ENCODE measurements around the gene CHERP. TPM values are rescaled to one million over a fixed set of nuclear protein-coding genes. Genes with fewer than 3 reads are reported as not detected.

The CHERP gene
- total and polyA plus RNA-seq, 2 of the 4 experiments (the other 2 are of a cell fraction) = 0.54 to 13.5 TPM

DNA sequence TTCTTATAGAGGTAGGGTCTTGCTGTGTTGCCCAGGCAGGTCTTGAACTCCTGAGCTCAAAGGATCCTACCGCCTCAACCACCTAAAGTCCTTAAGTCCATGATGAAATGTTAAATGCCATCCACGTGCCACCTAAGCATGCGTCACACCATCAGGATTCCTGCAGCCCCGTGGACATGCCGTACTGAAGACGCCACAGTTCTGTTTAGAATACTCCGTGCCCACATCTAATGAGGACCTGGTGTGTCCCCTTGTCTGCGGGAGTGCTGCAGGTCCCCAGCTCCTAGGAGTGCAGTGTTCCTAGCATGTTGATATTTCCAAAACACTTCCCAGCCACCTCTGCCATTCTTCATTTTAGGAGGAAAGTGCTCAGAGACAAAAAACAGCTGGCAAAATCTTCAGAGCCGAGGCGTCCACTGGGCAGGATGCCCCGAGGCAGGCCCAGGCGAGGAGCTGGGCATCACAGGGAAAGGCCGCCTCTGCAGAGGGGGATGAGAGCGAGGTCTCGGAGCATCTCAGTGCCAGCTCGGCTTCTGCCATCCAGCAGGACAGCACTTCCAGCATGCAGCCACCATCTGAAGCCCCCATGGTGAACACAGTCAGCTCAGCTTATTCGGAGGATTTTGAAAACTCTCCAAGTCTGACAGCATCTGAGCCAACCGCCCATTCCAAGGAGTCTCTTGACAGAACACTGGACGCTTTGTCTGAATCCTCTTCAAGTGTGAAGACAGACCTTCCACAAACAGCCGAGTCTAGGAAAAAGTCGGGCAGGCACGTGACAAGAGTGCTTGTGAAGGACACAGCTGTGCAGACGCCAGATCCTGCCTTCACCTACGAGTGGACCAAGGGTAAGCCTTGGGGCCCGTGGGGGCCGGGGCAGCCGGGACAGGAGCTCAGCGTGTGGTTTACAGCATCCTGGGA is 32.8 kb downstream of the CHERP start:
- H3K56ac ChIP-seq (ENCODE audit: extremely low read depth, insufficient read depth, low read length) = no peak overlapping the region
- no peak overlapping the region for H4K5ac ChIP-seq (ENCODE audit: low read depth, low read length)
- peak; percentile 36 for DNase-seq
- H4K8ac ChIP-seq (ENCODE audit: low read depth in 2 of 2, low read length in 2 of 2) = no peak overlapping the region
- BruUV-seq (replicated peaks) = no TSS peak
- in situ Hi-C loops (cut with MboI; ENCODE audit: low sequenced_read_pairs) (no loop called here), intact Hi-C loops (cut with micrococcal nuclease) (no loop called here), dilution Hi-C loops (cut with HindIII; ENCODE audit: low sequenced_read_pairs, unreplicated experiment) (no loop called here)
- no peak overlapping the region for H3K23ac ChIP-seq (ENCODE audit: low read depth, low read length)
- no peak overlapping the region; the same call in 1 of the 2 replicates for H3K4me2 ChIP-seq (ENCODE audit: low read depth, low read length)
- no peak overlapping the region for H4K91ac ChIP-seq (ENCODE audit: insufficient read depth, low read depth, low read length)
- no peaks in the 10 kb centered on the region for H3K27me3 ChIP-seq (ENCODE audit: control insufficient read depth, insufficient read depth, low read length)
- peak; percentile 29 for ATAC-seq (ENCODE audit: low read depth)
- no peak overlapping the region for H2AK5ac ChIP-seq (ENCODE audit: low read depth, low read length)
- peak overlapping the region; percentile 61 for H2AK9ac ChIP-seq (replicated peaks; ENCODE audit: low read depth, low read length, poor library complexity)
- no peak overlapping the region for H2BK5ac ChIP-seq (ENCODE audit: low read depth, low read length, poor library complexity, severe bottlenecking)
- no peaks in the 10 kb centered on the region for H3K9me3 ChIP-seq (ENCODE audit: control insufficient read depth, insufficient read depth, low read length)
- no peak overlapping the region for H3K4ac ChIP-seq (ENCODE audit: low read depth, low read length)
- no peak overlapping the region for H2BK15ac ChIP-seq (ENCODE audit: low read depth, low read length)
- H4K20me1 ChIP-seq (ENCODE audit: insufficient read depth, low read length) = no peaks in the 10 kb centered on the region
- no peak overlapping the region for H2BK120ac ChIP-seq (ENCODE audit: low read depth, low read length)
- WGBS, 2 experiments (ENCODE audit: extremely low coverage in 2 of 2, insufficient read length in 1 of 2) = 59% methylated on average over 18 of the region's 28 CpGs; no CpG with 5 or more reads in 1 of the 2 experiments
- peaks cover 5% of the 10 kb centered on the region; the same call in 1 of the 2 replicates for H3K4me1 ChIP-seq (ENCODE audit: control insufficient read depth, insufficient read depth, low read length)
- no peak overlapping the region for H3K18ac ChIP-seq (ENCODE audit: low read depth, low read length)
- no peaks in the 10 kb centered on the region for H3K9me1 ChIP-seq (ENCODE audit: insufficient read depth, low read length)
- TF ChIP-seq MAFK (IDR thresholded peaks at IDR 0.05; ENCODE audit: low read depth, low read length) (no peak), POLR2A (IDR thresholded peaks at IDR 0.05; ENCODE audit: low read depth, low read length) (no peak), CHD1 (IDR thresholded peaks at IDR 0.05; ENCODE audit: low read depth, low read length) (no peak), RAD21 (IDR thresholded peaks at IDR 0.05; ENCODE audit: low read length) (no peak), BHLHE40 (IDR thresholded peaks at IDR 0.05; ENCODE audit: low read depth, low read length) (no peak), NFE2L2 (IDR thresholded peaks at IDR 0.05; ENCODE audit: low read depth, low read length) (no peak), RFX5 (IDR thresholded peaks at IDR 0.05; ENCODE audit: low read depth, low read length) (no peak), MXI1 (IDR thresholded peaks at IDR 0.05; ENCODE audit: borderline replicate concordance, low read depth, low read length) (no peak), RCOR1 (IDR thresholded peaks at IDR 0.05; ENCODE audit: insufficient replicate concordance, low read length) (no peak), FOS (IDR thresholded peaks at IDR 0.05; ENCODE audit: low read depth, low read length) (no peak)
- TF ChIP-seq, protein P1, sequence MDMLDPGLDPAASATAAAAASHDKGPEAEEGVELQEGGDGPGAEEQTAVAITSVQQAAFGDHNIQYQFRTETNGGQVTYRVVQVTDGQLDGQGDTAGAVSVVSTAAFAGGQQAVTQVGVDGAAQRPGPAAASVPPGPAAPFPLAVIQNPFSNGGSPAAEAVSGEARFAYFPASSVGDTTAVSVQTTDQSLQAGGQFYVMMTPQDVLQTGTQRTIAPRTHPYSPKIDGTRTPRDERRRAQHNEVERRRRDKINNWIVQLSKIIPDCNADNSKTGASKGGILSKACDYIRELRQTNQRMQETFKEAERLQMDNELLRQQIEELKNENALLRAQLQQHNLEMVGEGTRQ (IDR thresholded peaks at IDR 0.05; ENCODE audit: low read depth, low read length) = no peak
- H3K79me1 ChIP-seq (ENCODE audit: low read depth in 1 of 2, low read length in 2 of 2) = no peaks in the 10 kb centered on the region
- ChIA-PET POLR2A (ENCODE audit: unreplicated experiment) (no interaction called here), CTCF (no interaction called here)
- no peak overlapping the region for H3K14ac ChIP-seq (replicated peaks; ENCODE audit: low read depth, low read length)
- H3K36me3 ChIP-seq (ENCODE audit: control insufficient read depth, insufficient read depth, low read length) = peaks cover 33% of the 10 kb centered on the region
- H3K9ac ChIP-seq (ENCODE audit: low read depth, low read length) = no peak overlapping the region
- peak overlapping the region; percentile 4; the same call in 1 of the 2 replicates for H3K27ac ChIP-seq (ENCODE audit: insufficient read depth, low read length)
- no peak overlapping the region for H3K4me3 ChIP-seq (ENCODE audit: insufficient read depth, low read depth, low read length)
- H2BK20ac ChIP-seq (ENCODE audit: low read depth, low read length) = no peak overlapping the region
- peak overlapping the region; percentile 61 for H2AFZ ChIP-seq (replicated peaks; ENCODE audit: low read length, poor library complexity)
